ENCODE measurements around the gene MED12L. TPM values are rescaled to one million over a fixed set of nuclear protein-coding genes. Genes with fewer than 3 reads are reported as not detected.

Gene MED12L
- total and polyA plus RNA-seq, 10 of the 15 experiments (the other 5 are each of a cell fraction or from before 2014, with no cell fraction given): 0.01 to 0.06 (median 0.03) TPM; not detected in 2

- TF ChIP-seq E2F8 (IDR thresholded peaks at IDR 0.05; ENCODE audit: low read depth, partially characterized antibody): no peak
- no peak for TF ChIP-seq SREBF1 (IDR thresholded peaks at IDR 0.05; ENCODE audit: low read length)
These were observed 219.8 kb downstream of the MED12L start (continued) for GRCh38 chr3:151305060-151305774.

- RAD21 ChIA-PET (ENCODE audit: unreplicated experiment): no interaction called here
- intact Hi-C loops (cut with micrococcal nuclease; ENCODE audit: unreplicated experiment): no loop called here
- whole genome bisulfite sequencing (ENCODE audit: insufficient coverage, insufficient replicate concordance, low lambda C conversion rate, missing lambda C conversion rate): 64% methylated on average over 4 of the region's 4 CpGs
- no peaks in the 10 kb centered on the region for H3K27me3 ChIP-seq (replicated peaks in 1 of 2; ENCODE audit: control insufficient read depth in 2 of 2, insufficient read depth in 2 of 2, low read length in 1 of 2)
- H3K4me3 ChIP-seq: no peak overlapping the region
- no peak overlapping the region for H2AFZ ChIP-seq (ENCODE audit: control insufficient read depth, low read depth, low read length)
- SMC1A ChIA-PET (ENCODE audit: uncharacterized antibody, unreplicated experiment): no interaction called here
- POLR2A ChIA-PET: no interaction called here
- H3K36me3 ChIP-seq (ENCODE audit: control insufficient read depth in 2 of 2, insufficient read depth in 2 of 2, low read length in 1 of 2): no peaks in the 10 kb centered on the region
- DNase-seq (ENCODE audit: low read depth, low spot score) (no peak), ATAC-seq (no peak), FAIRE-seq (no peak)
- H3K9me3 ChIP-seq (replicated peaks; ENCODE audit: control insufficient read depth, insufficient read depth, low read length): no peaks in the 10 kb centered on the region
- no peak overlapping the region for H3K4me2 ChIP-seq (ENCODE audit: control insufficient read depth, insufficient read depth)
- H3K27ac ChIP-seq (ENCODE audit: control insufficient read depth, insufficient read depth): no peak overlapping the region
- H3K4me1 ChIP-seq (ENCODE audit: control insufficient read depth, insufficient read depth, low read length): no peaks in the 10 kb centered on the region
- in situ Hi-C loops (cut with MboI): no loop called here
- CTCF ChIA-PET: interaction anchor here (1.2 to 1.4 kb wide), 3 partner anchors 11 to 138 kb away, joined by 3 to 4 read pairs (median 3); partner anchors contain the start of gene GPR87
- no peak overlapping the region for H3K9ac ChIP-seq (ENCODE audit: control insufficient read depth, insufficient read depth, low read length)
- no peaks in the 10 kb centered on the region for H4K20me1 ChIP-seq (ENCODE audit: control insufficient read depth, insufficient read depth)
- no peaks in the 10 kb centered on the region for H3K79me2 ChIP-seq (ENCODE audit: control insufficient read depth, insufficient read depth, low read length)
- BruUV-seq (replicated peaks): no TSS peak
- TF ChIP-seq BCLAF1 (IDR thresholded peaks at IDR 0.05) (no peak), HDGF (IDR thresholded peaks at IDR 0.05) (no peak), IKZF2 (IDR thresholded peaks at IDR 0.05) (no peak), CHD2 (IDR thresholded peaks at IDR 0.05; ENCODE audit: borderline replicate concordance, low read depth, low read length) (no peak), PAX8 (IDR thresholded peaks at IDR 0.05) (no peak), SREBF1 (IDR thresholded peaks at IDR 0.05; ENCODE audit: low read length) (no peak), CTCF (IDR thresholded peaks at IDR 0.05 in 2 of 3, conservative IDR thresholded peaks at IDR 0.05 in 1 of 3; ENCODE audit: control insufficient read depth in 2 of 3, extremely low read depth in 1 of 3, insufficient read depth in 1 of 3, low read depth in 3 of 3, low read length in 3 of 3) (no peak), E4F1 (IDR thresholded peaks at IDR 0.05; ENCODE audit: borderline replicate concordance, partially characterized antibody) (no peak), GABPA (IDR thresholded peaks at IDR 0.05; ENCODE audit: low read depth) (no peak)
These were observed 220.3 kb downstream of the MED12L start for GRCh38 chr3:151305775-151306151.

Measured in GM12878 (cell line).